ENCODE results near the gene BTAF1. TPM values are rescaled to one million over a fixed set of nuclear protein-coding genes. Genes with fewer than 3 reads are reported as not detected.

Gene BTAF1
- total RNA-seq, 1 experiment from 2014 or later, result 37.0 TPM

DNA sequence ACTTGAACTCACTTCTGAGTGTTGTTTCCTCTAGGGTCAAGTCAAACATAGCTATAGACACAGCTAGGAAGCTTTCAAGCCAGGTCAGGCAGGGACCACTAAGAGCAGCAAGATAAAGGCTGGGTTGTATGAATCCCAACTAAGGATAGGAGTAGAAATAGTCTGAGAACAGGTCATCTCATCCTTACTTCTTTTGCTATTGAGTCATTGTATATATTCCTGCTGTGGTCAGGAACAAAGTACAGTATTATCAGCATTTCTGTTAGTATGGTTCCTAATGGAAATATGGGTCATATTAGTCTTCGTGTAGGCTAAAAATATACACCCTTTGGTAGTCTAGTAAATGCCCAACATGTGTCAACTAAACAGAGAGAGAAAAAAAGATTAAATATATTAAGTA lies 145.3 kb downstream of the BTAF1 start:
- intact Hi-C loops (cut with micrococcal nuclease), result no loop called here
- CTCF ChIA-PET, result interaction anchor here (1.0 kb wide), 1 partner anchor 17 kb away, joined by 3 read pairs; no protein-coding TSS in a partner anchor
- no TSS peak for BruUV-seq (replicated peaks)
- H3K4me3 Mint-ChIP-seq (ENCODE audit: unreplicated experiment), result no peak overlapping the region
- H3K27ac Mint-ChIP-seq (ENCODE audit: low read depth, unreplicated experiment), result no peak overlapping the region
- TF ChIP-seq, protein P1, sequence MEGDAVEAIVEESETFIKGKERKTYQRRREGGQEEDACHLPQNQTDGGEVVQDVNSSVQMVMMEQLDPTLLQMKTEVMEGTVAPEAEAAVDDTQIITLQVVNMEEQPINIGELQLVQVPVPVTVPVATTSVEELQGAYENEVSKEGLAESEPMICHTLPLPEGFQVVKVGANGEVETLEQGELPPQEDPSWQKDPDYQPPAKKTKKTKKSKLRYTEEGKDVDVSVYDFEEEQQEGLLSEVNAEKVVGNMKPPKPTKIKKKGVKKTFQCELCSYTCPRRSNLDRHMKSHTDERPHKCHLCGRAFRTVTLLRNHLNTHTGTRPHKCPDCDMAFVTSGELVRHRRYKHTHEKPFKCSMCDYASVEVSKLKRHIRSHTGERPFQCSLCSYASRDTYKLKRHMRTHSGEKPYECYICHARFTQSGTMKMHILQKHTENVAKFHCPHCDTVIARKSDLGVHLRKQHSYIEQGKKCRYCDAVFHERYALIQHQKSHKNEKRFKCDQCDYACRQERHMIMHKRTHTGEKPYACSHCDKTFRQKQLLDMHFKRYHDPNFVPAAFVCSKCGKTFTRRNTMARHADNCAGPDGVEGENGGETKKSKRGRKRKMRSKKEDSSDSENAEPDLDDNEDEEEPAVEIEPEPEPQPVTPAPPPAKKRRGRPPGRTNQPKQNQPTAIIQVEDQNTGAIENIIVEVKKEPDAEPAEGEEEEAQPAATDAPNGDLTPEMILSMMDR (IDR thresholded peaks at IDR 0.05; ENCODE audit: unreplicated experiment), result no peak
- H3K9me3 Mint-ChIP-seq (ENCODE audit: unreplicated experiment), result no peaks in the 10 kb centered on the region
- H3K4me1 Mint-ChIP-seq (ENCODE audit: insufficient read depth, unreplicated experiment), result no peaks in the 10 kb centered on the region
- no peak for DNase-seq (ENCODE audit: unreplicated experiment)
- POLR2A ChIA-PET, result no interaction called here
- no peaks in the 10 kb centered on the region for H3K27me3 Mint-ChIP-seq (ENCODE audit: insufficient read depth, unreplicated experiment)
- no peaks in the 10 kb centered on the region for H3K36me3 Mint-ChIP-seq (ENCODE audit: insufficient read depth, unreplicated experiment)

GRCh38 chr10:92074126-92074887 lies 150.7 kb downstream of the BTAF1 start:
- CTCF ChIA-PET, result interaction anchor here (0.6 to 3.6 kb wide), 14 partner anchors 13 to 1242 kb away, joined by 3 to 17 read pairs (median 3); no protein-coding TSS in a partner anchor
- Mint-ChIP-seq H3K36me3 (ENCODE audit: insufficient read depth, unreplicated experiment) (peaks cover 7% of the 10 kb centered on the region), H3K4me3 (ENCODE audit: unreplicated experiment) (no peak overlapping the region), H3K4me1 (ENCODE audit: insufficient read depth, unreplicated experiment) (peaks cover 7% of the 10 kb centered on the region), H3K27me3 (ENCODE audit: insufficient read depth, unreplicated experiment) (no peaks in the 10 kb centered on the region), H3K9me3 (ENCODE audit: unreplicated experiment) (no peaks in the 10 kb centered on the region), H3K27ac (ENCODE audit: low read depth, unreplicated experiment) (no peak overlapping the region)
- peak; percentile 29 for DNase-seq (ENCODE audit: unreplicated experiment)
- TF ChIP-seq, protein P1 (IDR thresholded peaks at IDR 0.05; ENCODE audit: unreplicated experiment), result peak; percentile 30
- intact Hi-C loops (cut with micrococcal nuclease), result loop anchor here (5.0 kb wide), 1 partner anchor 363 kb away; no protein-coding TSS in a partner anchor
- BruUV-seq (replicated peaks), result no TSS peak
- POLR2A ChIA-PET, result interaction anchor here (0.6 to 1.5 kb wide), 4 partner anchors 10 to 218 kb away, joined by 3 to 4 read pairs (median 3); no protein-coding TSS in a partner anchor

DNA sequence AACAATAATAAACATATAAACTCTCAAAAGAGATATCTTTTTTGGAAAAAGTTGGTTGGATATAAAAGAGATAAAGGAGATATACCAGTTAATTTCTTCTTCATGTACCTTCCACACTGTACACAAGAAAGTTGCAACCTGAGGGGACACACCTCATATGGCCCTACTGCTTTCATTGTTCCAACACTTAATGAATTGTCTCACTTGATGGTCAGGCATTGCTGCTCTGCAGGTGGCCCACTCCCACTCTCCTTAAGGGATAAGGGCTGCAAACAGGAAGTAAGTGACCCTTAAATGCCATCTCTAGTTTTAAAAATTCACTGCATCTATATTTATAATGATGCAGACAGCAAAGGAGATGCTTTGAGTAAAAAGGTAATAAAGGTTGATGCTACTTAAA lies 152.3 kb downstream of the BTAF1 start:
- TF ChIP-seq, protein P1 (IDR thresholded peaks at IDR 0.05; ENCODE audit: unreplicated experiment), result no peak
- no peaks in the 10 kb centered on the region for H3K9me3 Mint-ChIP-seq (ENCODE audit: unreplicated experiment)
- H3K27me3 Mint-ChIP-seq (ENCODE audit: insufficient read depth, unreplicated experiment), result no peaks in the 10 kb centered on the region
- H3K4me1 Mint-ChIP-seq (ENCODE audit: insufficient read depth, unreplicated experiment), result peaks cover 7% of the 10 kb centered on the region
- H3K4me3 Mint-ChIP-seq (ENCODE audit: unreplicated experiment), result no peak overlapping the region
- intact Hi-C loops (cut with micrococcal nuclease), result no loop called here
- POLR2A ChIA-PET, result interaction anchor here (0.6 to 1.0 kb wide), 2 partner anchors 12 to 34 kb away, joined by 3 to 4 read pairs; no protein-coding TSS in a partner anchor
- H3K36me3 Mint-ChIP-seq (ENCODE audit: insufficient read depth, unreplicated experiment), result peaks cover 18% of the 10 kb centered on the region
- CTCF ChIA-PET, result interaction anchor here (3.6 kb wide), 1 partner anchor 11 kb away, joined by 17 read pairs; no protein-coding TSS in a partner anchor
- H3K27ac Mint-ChIP-seq (ENCODE audit: low read depth, unreplicated experiment), result no peak overlapping the region
- no peak for DNase-seq (ENCODE audit: unreplicated experiment)
- no TSS peak for BruUV-seq (replicated peaks)

DNA sequence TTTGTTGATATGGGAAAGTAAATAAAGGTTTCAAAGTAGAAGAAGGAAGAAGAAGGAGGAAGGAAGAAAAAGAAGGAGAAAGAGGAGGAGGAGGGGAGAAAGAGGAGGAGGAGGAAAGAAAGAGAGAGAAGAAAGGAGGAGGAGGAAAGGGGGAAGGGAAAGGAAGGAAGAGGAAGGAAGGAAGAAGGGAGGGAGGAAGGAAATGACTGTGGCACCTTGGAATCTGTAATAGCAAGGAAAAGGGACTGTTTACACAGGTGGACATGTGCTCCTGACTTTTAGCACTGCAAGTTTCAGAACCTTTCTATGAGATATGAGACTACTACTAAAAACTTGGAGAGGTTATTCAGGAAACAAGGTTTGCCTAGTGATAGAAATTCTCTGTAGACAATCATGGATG lies 153.2 kb downstream of the BTAF1 start:
- no peak for DNase-seq (ENCODE audit: unreplicated experiment)
- H3K27me3 Mint-ChIP-seq (ENCODE audit: insufficient read depth, unreplicated experiment), result no peaks in the 10 kb centered on the region
- no TSS peak for BruUV-seq (replicated peaks)
- no peak overlapping the region for H3K4me3 Mint-ChIP-seq (ENCODE audit: unreplicated experiment)
- peaks cover 7% of the 10 kb centered on the region for H3K4me1 Mint-ChIP-seq (ENCODE audit: insufficient read depth, unreplicated experiment)
- no peaks in the 10 kb centered on the region for H3K9me3 Mint-ChIP-seq (ENCODE audit: unreplicated experiment)
- ChIA-PET CTCF (interaction anchor here (1.4 kb wide), 1 partner anchor 11 kb away, joined by 3 read pairs; no protein-coding TSS in a partner anchor), POLR2A (no interaction called here)
- peaks cover 24% of the 10 kb centered on the region for H3K36me3 Mint-ChIP-seq (ENCODE audit: insufficient read depth, unreplicated experiment)
- intact Hi-C loops (cut with micrococcal nuclease), result loop anchor here (1.0 kb wide), 1 partner anchor 23 kb away; no protein-coding TSS in a partner anchor
- H3K27ac Mint-ChIP-seq (ENCODE audit: low read depth, unreplicated experiment), result no peak overlapping the region
- TF ChIP-seq, protein P1 (IDR thresholded peaks at IDR 0.05; ENCODE audit: unreplicated experiment), result no peak
